PC-9 (cell line): ENCODE data around the gene DSG1. TPM values are rescaled to one million over a fixed set of nuclear protein-coding genes. Genes with fewer than 3 reads are reported as not detected.
A peak's percentile ranks its signal among the peaks of the same experiment; 100 is the strongest.

Experiments used
- BruUV-seq: library from RNA; stranded (reverse); fragments of 400-500 nt; replicated peaks from 2 replicates; lab custom pipeline; 2021; lab: Mats Ljungman, UMichigan
- CTCF ChIA-PET: fragments of 300-600 bp; sonication (Branson Sonifier 250); formaldehyde crosslinking; loops from one replicate; lab custom pipeline; 2022; ENCODE audit warnings: antibody characterized with exemption; lab: Charles Lee
- POLR2A ChIA-PET: fragments of 300-600 bp; sonication (Branson Sonifier 250); formaldehyde crosslinking; loops from one replicate; lab custom pipeline; 2022; ENCODE audit warnings: antibody characterized with exemption; ENCODE audit not compliant: unreplicated experiment; lab: Charles Lee
- DNase-seq, 2 experiments: peaks; one replicate each; pipeline versions ENCODE4 v3.0.0 to v3.0.0-alpha.2; 2015 to 2022; ENCODE audit warnings: mixed read lengths in 1 of 2
- H2AFZ ChIP-seq: fragments of 200-600 bp; sonication (generic); 2 replicates; pipeline ENCODE4 v1.8.1; 2017; ENCODE audit warnings: antibody characterized with exemption
- H3F3A ChIP-seq: fragments of 200-600 bp; sonication (generic); 2 replicates; pipeline ENCODE4 v1.8.1; 2017; ENCODE audit warnings: antibody characterized with exemption, mild to moderate bottlenecking, low read depth; ENCODE audit not compliant: insufficient read depth
- H3K27ac ChIP-seq: fragments of 200-600 bp; sonication (generic); 2 replicates; pipeline ENCODE4 v1.6.1; 2016; ENCODE audit warnings: mixed run types
- H3K27me3 ChIP-seq: fragments of 200-600 bp; sonication (generic); 2 replicates; pipeline ENCODE4 v1.6.1; 2016; ENCODE audit warnings: low read depth, mixed run types; ENCODE audit not compliant: insufficient read depth
- H3K36me3 ChIP-seq: fragments of 200-600 bp; sonication (generic); 2 replicates; pipeline ENCODE4 v1.6.1; 2016; ENCODE audit warnings: low read depth, mixed run types
- H3K4me1 ChIP-seq: fragments of 200-600 bp; sonication (generic); replicated peaks from 2 replicates; pipeline ENCODE4 v1.6.1; 2016; ENCODE audit warnings: mixed run types; ENCODE audit not compliant: insufficient read depth
- H3K4me2 ChIP-seq: fragments of 200-600 bp; sonication (generic); 2 replicates; pipeline ENCODE4 v1.6.1; 2017; ENCODE audit warnings: mixed run types
- H3K4me3 ChIP-seq: fragments of 200-600 bp; sonication (generic); 2 replicates; pipeline ENCODE4 v1.6.1; 2016; ENCODE audit warnings: mixed run types
- H3K79me2 ChIP-seq: fragments of 200-600 bp; sonication (generic); 2 replicates; pipeline ENCODE4 v1.6.1; 2017; ENCODE audit warnings: low read depth, mixed run types
- H3K9me2 ChIP-seq: fragments of 200-600 bp; sonication (generic); 2 replicates; pipeline ENCODE4 v1.8.1; 2017; ENCODE audit warnings: mild to moderate bottlenecking; ENCODE audit not compliant: insufficient read depth
- H3K9me3 ChIP-seq: fragments of 200-600 bp; sonication (generic); 2 replicates; pipeline ENCODE4 v1.8.1; 2016; ENCODE audit warnings: low read depth; ENCODE audit not compliant: insufficient read depth
- H4K20me1 ChIP-seq: fragments of 200-600 bp; sonication (generic); 2 replicates; pipeline ENCODE4 v1.8.1; 2017; ENCODE audit not compliant: insufficient read depth
- EZH2 ChIP-seq: fragments of 200-600 bp; sonication (generic); IDR thresholded peaks from 2 replicates; pipeline ENCODE4 v1.8.0; 2017; ENCODE audit warnings: antibody characterized with exemption, low read depth
- intact Hi-C: fragments of 100-400 bp; cut with micrococcal nuclease; formaldehyde crosslinking; loops from one replicate; pipeline ENCODE4 v1.10.0; 2022; ENCODE audit not compliant: unreplicated experiment
- total RNA-seq: library from RNA; stranded (reverse); gene quantifications from 2 replicates; pipeline ENCODE4 v1.2.3, GENCODE V29; 2021
- TF ChIP-seq, protein P1 (sequence below): fragments of 200-600 bp; sonication (generic); conservative IDR thresholded peaks from 2 replicates; pipeline ENCODE4 v1.6.1; 2017; ENCODE audit warnings: mixed run types, antibody characterized with exemption, mild to moderate bottlenecking, moderate library complexity

Gene DSG1
- total RNA-seq, 1 experiment from 2014 or later = not detected

DNA sequence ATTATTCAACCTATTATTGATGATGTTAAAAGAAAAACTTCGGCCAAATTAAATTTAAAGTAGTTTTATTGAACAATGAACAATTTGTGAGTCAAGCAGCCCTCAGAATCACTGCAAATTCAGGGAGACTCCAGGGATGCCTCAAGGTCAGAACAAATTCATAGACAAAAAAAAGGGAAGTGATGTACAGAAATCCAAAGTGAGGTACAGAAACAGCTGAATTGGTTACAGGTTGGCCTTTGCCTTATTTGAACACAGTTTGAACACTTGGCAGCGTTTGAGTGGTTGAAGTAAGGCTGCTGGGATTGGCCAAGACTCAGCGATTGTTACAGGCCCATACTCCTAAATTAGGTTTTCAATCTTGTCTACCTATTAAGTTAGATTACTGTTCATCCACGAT, 47.4 kb upstream of the DSG1 start:
- Histone ChIP-seq H3K4me3 (no peak overlapping the region), H3K9me3 (no peaks in the 10 kb centered on the region), H3K27me3 (no peaks in the 10 kb centered on the region), H3K27ac (no peak overlapping the region), H3F3A (peaks cover 3% of the 10 kb centered on the region; the same call in 1 of the 2 replicates), H3K4me2 (no peak overlapping the region), H4K20me1 (no peaks in the 10 kb centered on the region), H2AFZ (no peak overlapping the region), H3K36me3 (no peaks in the 10 kb centered on the region), H3K79me2 (no peaks in the 10 kb centered on the region), H3K9me2 (no peaks in the 10 kb centered on the region), H3K4me1 (peaks cover 20% of the 10 kb centered on the region)
- intact Hi-C loops = no loop called here
- POLR2A ChIA-PET = no interaction called here
- DNase-seq = no peak
- TF ChIP-seq, protein P1, sequence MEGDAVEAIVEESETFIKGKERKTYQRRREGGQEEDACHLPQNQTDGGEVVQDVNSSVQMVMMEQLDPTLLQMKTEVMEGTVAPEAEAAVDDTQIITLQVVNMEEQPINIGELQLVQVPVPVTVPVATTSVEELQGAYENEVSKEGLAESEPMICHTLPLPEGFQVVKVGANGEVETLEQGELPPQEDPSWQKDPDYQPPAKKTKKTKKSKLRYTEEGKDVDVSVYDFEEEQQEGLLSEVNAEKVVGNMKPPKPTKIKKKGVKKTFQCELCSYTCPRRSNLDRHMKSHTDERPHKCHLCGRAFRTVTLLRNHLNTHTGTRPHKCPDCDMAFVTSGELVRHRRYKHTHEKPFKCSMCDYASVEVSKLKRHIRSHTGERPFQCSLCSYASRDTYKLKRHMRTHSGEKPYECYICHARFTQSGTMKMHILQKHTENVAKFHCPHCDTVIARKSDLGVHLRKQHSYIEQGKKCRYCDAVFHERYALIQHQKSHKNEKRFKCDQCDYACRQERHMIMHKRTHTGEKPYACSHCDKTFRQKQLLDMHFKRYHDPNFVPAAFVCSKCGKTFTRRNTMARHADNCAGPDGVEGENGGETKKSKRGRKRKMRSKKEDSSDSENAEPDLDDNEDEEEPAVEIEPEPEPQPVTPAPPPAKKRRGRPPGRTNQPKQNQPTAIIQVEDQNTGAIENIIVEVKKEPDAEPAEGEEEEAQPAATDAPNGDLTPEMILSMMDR = no peak
- TF ChIP-seq EZH2 = no peak
- BruUV-seq = no TSS peak
- CTCF ChIA-PET = no interaction called here

DNA sequence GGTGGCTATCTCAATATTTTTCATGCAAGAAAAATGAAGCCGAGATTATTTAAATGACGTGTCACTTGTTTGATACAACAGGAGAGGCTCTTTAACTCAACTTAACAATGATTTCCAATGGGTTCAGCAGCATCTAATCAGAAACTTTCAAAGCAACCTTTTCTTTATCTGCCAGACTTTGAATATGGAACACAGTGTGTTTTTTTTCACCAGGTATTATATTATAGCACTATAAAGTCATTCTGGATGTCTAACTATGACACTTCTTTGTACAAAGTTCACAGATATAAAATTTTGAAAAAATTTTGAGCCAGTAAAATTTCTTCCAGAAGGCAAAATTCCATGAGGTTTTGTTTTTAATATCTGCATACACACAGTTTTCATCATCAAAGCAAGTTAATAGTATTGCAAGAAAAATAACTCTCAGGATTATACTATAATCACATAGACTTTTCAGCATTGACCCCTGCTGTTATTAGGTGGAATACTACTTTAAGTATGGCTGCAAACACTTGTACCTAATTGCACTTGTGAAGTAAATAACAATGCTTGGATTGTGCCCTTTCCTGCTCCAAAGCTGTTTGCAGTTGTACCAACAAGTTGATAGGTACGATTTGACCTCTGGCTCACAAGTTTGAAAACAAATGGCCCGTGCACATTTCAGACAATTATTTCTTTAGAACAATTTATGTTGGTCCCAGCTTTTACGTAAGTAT, 44.0 kb upstream of the DSG1 start:
- Histone ChIP-seq H3K27ac (no peak overlapping the region), H3K9me2 (no peaks in the 10 kb centered on the region), H4K20me1 (no peaks in the 10 kb centered on the region), H3K79me2 (no peaks in the 10 kb centered on the region), H3K9me3 (no peaks in the 10 kb centered on the region), H3K27me3 (no peaks in the 10 kb centered on the region), H3K4me1 (peaks cover 28% of the 10 kb centered on the region), H3K4me2 (peak overlapping the region; percentile 3; the same call in 1 of the 2 replicates), H3K4me3 (no peak overlapping the region), H3K36me3 (no peaks in the 10 kb centered on the region), H2AFZ (no peak overlapping the region), H3F3A (peaks cover 5% of the 10 kb centered on the region; the same call in 1 of the 2 replicates)
- DNase-seq = no peak
- TF ChIP-seq, protein P1 = no peak
- no peak for TF ChIP-seq EZH2
- BruUV-seq = no TSS peak
- CTCF ChIA-PET = interaction anchor here (0.5 kb wide), 1 partner anchor 89 kb away, joined by 6 read pairs; no protein-coding TSS in a partner anchor
- POLR2A ChIA-PET = no interaction called here
- intact Hi-C loops = loop anchor here (2.0 kb wide), 2 partner anchors 31 to 67 kb away; no protein-coding TSS in a partner anchor

DNA sequence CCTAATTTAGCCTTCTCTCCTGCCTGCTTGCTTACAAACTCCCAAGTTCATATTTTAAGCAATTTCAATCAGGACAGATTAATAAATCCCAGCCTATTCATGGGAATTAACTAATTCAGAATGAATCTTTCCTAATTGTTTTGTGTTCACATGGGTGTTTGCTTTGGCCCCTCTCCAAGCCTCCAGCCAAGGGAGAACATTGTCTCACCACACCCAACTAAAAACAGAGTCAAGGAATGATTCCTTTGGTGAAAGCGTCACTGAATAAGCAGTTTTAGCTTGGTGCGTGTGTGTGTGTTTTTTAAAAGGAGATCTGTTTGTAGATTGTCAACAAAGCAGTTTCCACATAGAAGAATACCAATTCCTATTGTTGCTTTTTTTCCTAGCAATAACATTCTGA, 43.0 kb upstream of the DSG1 start:
- H3K4me2 ChIP-seq = peak overlapping the region; percentile 27; the same call in 1 of the 2 replicates
- ChIA-PET POLR2A (no interaction called here), CTCF (no interaction called here)

More for the DNA sequence above, 43.0 kb upstream of the DSG1 start:
- Histone ChIP-seq H3K27ac (peak overlapping the region; percentile 54), H3F3A (peaks cover 5% of the 10 kb centered on the region; the same call in 1 of the 2 replicates), H3K27me3 (no peaks in the 10 kb centered on the region), H3K36me3 (no peaks in the 10 kb centered on the region), H3K79me2 (no peaks in the 10 kb centered on the region), H3K9me2 (no peaks in the 10 kb centered on the region), H2AFZ (no peak overlapping the region), H3K4me3 (no peak overlapping the region), H3K4me1 (peaks cover 28% of the 10 kb centered on the region), H4K20me1 (no peaks in the 10 kb centered on the region), H3K9me3 (no peaks in the 10 kb centered on the region)
- intact Hi-C loops = loop anchor here (2.0 kb wide), 2 partner anchors 32 to 68 kb away; no protein-coding TSS in a partner anchor
- no peak for TF ChIP-seq EZH2
- TF ChIP-seq, protein P1 = no peak
- BruUV-seq = no TSS peak
- DNase-seq = peak; percentile 44 to 78
